WTC11 (cell line): Measurements from ENCODE around the gene DMD. TPM values are rescaled to one million over a fixed set of nuclear protein-coding genes. Genes with fewer than 3 reads are reported as not detected.

ENCODE experiments used
- ATAC-seq: fragments of 200-7000 bp; cut with Tn5 transposase; 2 replicates; pipeline ENCODE4 v1.10.0; 2021; ENCODE audit warnings: mild to moderate bottlenecking, moderate library complexity
- CTCF ChIA-PET: fragments of 300-600 bp; sonication (Branson Sonifier 250); formaldehyde crosslinking; loops from one replicate; lab custom pipeline; 2021; ENCODE audit warnings: antibody characterized with exemption; lab: Charles Lee
- POLR2A ChIA-PET: fragments of 350-600 bp; sonication (Branson Sonifier 250); formaldehyde crosslinking; loops from one replicate; lab custom pipeline; 2021; ENCODE audit warnings: antibody characterized with exemption; lab: Charles Lee
- DNase-seq: peaks from one replicate; pipeline ENCODE4 v3.0.0; 2021; ENCODE audit warnings: low spot score
- H3K27ac Mint-ChIP-seq: 2 replicates; pipeline ENCODE4 v1.8.0; 2021; ENCODE audit warnings: mixed read lengths
- H3K27me3 Mint-ChIP-seq: 2 replicates; pipeline ENCODE4 v1.8.0; 2021; ENCODE audit warnings: low read depth, mild to moderate bottlenecking, moderate library complexity, mixed read lengths
- H3K36me3 Mint-ChIP-seq: 2 replicates; pipeline ENCODE4 v1.8.0; 2021; ENCODE audit warnings: mixed read lengths
- H3K4me1 Mint-ChIP-seq: 2 replicates; pipeline ENCODE4 v1.8.0; 2022; ENCODE audit warnings: mixed read lengths
- H3K4me3 Mint-ChIP-seq: 2 replicates; pipeline ENCODE4 v1.8.0; 2021; ENCODE audit warnings: mild to moderate bottlenecking, moderate library complexity, mixed read lengths
- H3K9me3 Mint-ChIP-seq: 2 replicates; pipeline ENCODE4 v1.8.0; 2021; ENCODE audit warnings: mixed read lengths
- ATF6 ChIP-seq: sonication (generic); formaldehyde crosslinking; IDR thresholded peaks from 2 replicates; pipeline ENCODE4 v1.8.1; 2023; ENCODE audit warnings: mild to moderate bottlenecking, missing genetic modification reagents
- CREB1 ChIP-seq: sonication (generic); formaldehyde crosslinking; IDR thresholded peaks from 2 replicates; pipeline ENCODE4 v1.8.0; 2023; ENCODE audit warnings: mild to moderate bottlenecking, missing genetic modification reagents
- ELF4 ChIP-seq: sonication (generic); formaldehyde crosslinking; IDR thresholded peaks from 2 replicates; pipeline ENCODE4 v1.8.1; 2022; ENCODE audit warnings: low read depth, mild to moderate bottlenecking, moderate library complexity, missing genetic modification reagents
- ERG ChIP-seq: fragments of 250-450 bp; sonication (Bioruptor Pico); IDR thresholded peaks from 2 replicates; pipeline ENCODE4 v1.8.0; 2021; ENCODE audit warnings: mild to moderate bottlenecking
- ESRRA ChIP-seq: sonication (generic); formaldehyde crosslinking; IDR thresholded peaks from 2 replicates; pipeline ENCODE4 v1.8.1; 2022; ENCODE audit warnings: mild to moderate bottlenecking, missing genetic modification reagents, borderline replicate concordance
- ETV6 ChIP-seq: sonication (generic); formaldehyde crosslinking; IDR thresholded peaks from 2 replicates; pipeline ENCODE4 v1.8.1; 2022; ENCODE audit warnings: mild to moderate bottlenecking, missing genetic modification reagents
- FOXJ3 ChIP-seq: sonication (generic); formaldehyde crosslinking; IDR thresholded peaks from 2 replicates; pipeline ENCODE4 v1.9.0; 2021; ENCODE audit warnings: missing genetic modification reagents, mild to moderate bottlenecking, borderline replicate concordance
- FOXP1 ChIP-seq: sonication (generic); formaldehyde crosslinking; IDR thresholded peaks from 2 replicates; pipeline ENCODE4 v1.8.0; 2022; ENCODE audit warnings: missing genetic modification reagents, mild to moderate bottlenecking, moderate library complexity, borderline replicate concordance
- GRHL2 ChIP-seq: fragments of 250-450 bp; sonication (Bioruptor Pico); IDR thresholded peaks from 2 replicates; pipeline ENCODE4 v1.8.0; 2022; ENCODE audit warnings: mild to moderate bottlenecking, moderate library complexity; ENCODE audit not compliant: insufficient replicate concordance, severe bottlenecking
- GTF2I ChIP-seq: fragments of 250-450 bp; sonication (Bioruptor Pico); conservative IDR thresholded peaks from 2 replicates; pipeline ENCODE4 v1.4.0; 2021; ENCODE audit warnings: mild to moderate bottlenecking
- HMGXB4 ChIP-seq: sonication (generic); formaldehyde crosslinking; IDR thresholded peaks from 2 replicates; pipeline ENCODE4 v1.8.1; 2023; ENCODE audit warnings: mild to moderate bottlenecking, moderate library complexity, missing genetic modification reagents
- IRF2 ChIP-seq: sonication (generic); formaldehyde crosslinking; IDR thresholded peaks from 2 replicates; pipeline ENCODE4 v1.8.0; 2022; ENCODE audit warnings: low read depth, missing genetic modification reagents, borderline replicate concordance
- MXD4 ChIP-seq: fragments of 250-450 bp; sonication (Bioruptor Pico); IDR thresholded peaks from 2 replicates; pipeline ENCODE4 v1.8.0; 2021; ENCODE audit warnings: mild to moderate bottlenecking, moderate library complexity, borderline replicate concordance
- RORB ChIP-seq: fragments of 250-450 bp; sonication (Bioruptor Pico); IDR thresholded peaks from 2 replicates; pipeline ENCODE4 v1.9.0; 2021; ENCODE audit warnings: mild to moderate bottlenecking
- USF2 ChIP-seq: sonication (generic); formaldehyde crosslinking; IDR thresholded peaks from 2 replicates; pipeline ENCODE4 v1.8.1; 2023; ENCODE audit warnings: mild to moderate bottlenecking, missing genetic modification reagents, moderate library complexity
- ZNF121 ChIP-seq: sonication (generic); formaldehyde crosslinking; IDR thresholded peaks from 2 replicates; pipeline ENCODE4 v1.8.0; 2023; ENCODE audit warnings: missing genetic modification reagents
- ZNF138 ChIP-seq: sonication (generic); formaldehyde crosslinking; conservative IDR thresholded peaks from 2 replicates; pipeline ENCODE4 v1.8.1; 2022; ENCODE audit warnings: mild to moderate bottlenecking, moderate library complexity, missing genetic modification reagents
- ZNF219 ChIP-seq: sonication (generic); formaldehyde crosslinking; IDR thresholded peaks from 2 replicates; pipeline ENCODE4 v1.8.0; 2023; ENCODE audit warnings: missing genetic modification reagents, mild to moderate bottlenecking, borderline replicate concordance
- ZNF396 ChIP-seq: fragments of 250-450 bp; sonication (Bioruptor Pico); IDR thresholded peaks from 2 replicates; pipeline ENCODE4 v1.8.0; 2021; ENCODE audit warnings: mild to moderate bottlenecking, moderate library complexity, borderline replicate concordance
- ZNF512 ChIP-seq: sonication (generic); formaldehyde crosslinking; IDR thresholded peaks from 2 replicates; pipeline ENCODE4 v1.8.1; 2022; ENCODE audit warnings: missing genetic modification reagents, borderline replicate concordance
- total RNA-seq: library from RNA; stranded (reverse); gene quantifications from 3 replicates; pipeline ENCODE4 v1.2.3, GENCODE V29; 2021

DMD gene
- total RNA-seq, 1 experiment from 2014 or later, result 9.1 TPM

GRCh38 chrX:31130457-31131220 lies 2080.7 kb downstream of the DMD start (continued):
- TF ChIP-seq USF2 (CRISPR knock-in tag) (no peak), HMGXB4 (CRISPR knock-in tag) (no peak), MXD4 (CRISPR knock-in tag) (no peak), GTF2I (CRISPR knock-in tag) (no peak), ERG (no peak)

GRCh38 chrX:31128855-31129254 lies 2082.5 kb downstream of the DMD start:
- no peak for DNase-seq
- POLR2A ChIA-PET, result no interaction called here
- H3K27ac Mint-ChIP-seq, result no peak overlapping the region
- TF ChIP-seq ZNF219 (CRISPR knock-in tag), result no peak
- TF ChIP-seq ZNF396, result no peak
- TF ChIP-seq FOXP1 (CRISPR knock-in tag), result no peak
- TF ChIP-seq FOXJ3 (CRISPR knock-in tag), result no peak
- TF ChIP-seq GRHL2, result no peak
- TF ChIP-seq RORB (CRISPR knock-in tag), result no peak
- 0 out of 2 replicates have a peak, but pooled peaks cover 6% of the 10 kb centered on the region for H3K36me3 Mint-ChIP-seq
- no peaks in the 10 kb centered on the region for H3K9me3 Mint-ChIP-seq
- ATAC-seq, result no peak
- H3K4me3 Mint-ChIP-seq, result no peak overlapping the region
- H3K27me3 Mint-ChIP-seq, result no peaks in the 10 kb centered on the region
- CTCF ChIA-PET, result no interaction called here
- H3K4me1 Mint-ChIP-seq, result 0 out of 2 replicates have a peak, but pooled peaks cover 2% of the 10 kb centered on the region

- no peak for TF ChIP-seq ESRRA (CRISPR knock-in tag)
- no peak for TF ChIP-seq ETV6 (CRISPR knock-in tag)
- TF ChIP-seq GRHL2, result no peak
- no peak for TF ChIP-seq ATF6
- no peak for TF ChIP-seq ZNF121
- TF ChIP-seq ELF4 (CRISPR knock-in tag), result no peak
- no peak for TF ChIP-seq IRF2 (CRISPR knock-in tag)
- TF ChIP-seq ZNF219 (CRISPR knock-in tag), result no peak
- TF ChIP-seq ZNF512 (CRISPR knock-in tag), result no peak
- TF ChIP-seq ZNF138, result no peak
- no peak for TF ChIP-seq CREB1 (CRISPR knock-in tag)
- no peak for TF ChIP-seq HMGXB4 (CRISPR knock-in tag)
- no peaks in the 10 kb centered on the region for H3K9me3 Mint-ChIP-seq
- no peak overlapping the region for H3K27ac Mint-ChIP-seq
- ChIA-PET CTCF (no interaction called here), POLR2A (no interaction called here)
- 0 out of 2 replicates have a peak, but pooled peaks cover 2% of the 10 kb centered on the region for H3K4me1 Mint-ChIP-seq
- H3K36me3 Mint-ChIP-seq, result 0 out of 2 replicates have a peak, but pooled peaks cover 6% of the 10 kb centered on the region
- no peak overlapping the region for H3K4me3 Mint-ChIP-seq
- no peak for ATAC-seq
- no peaks in the 10 kb centered on the region for H3K27me3 Mint-ChIP-seq
- no peak for DNase-seq
Observed at GRCh38 chrX:31127716-31128115, 2083.6 kb downstream of the DMD start.
